Activated T-cell treated with anti-CD3 and anti-CD28 coated beads, Interleukin-2, amount 50 U/mL, for 4 hours (primary cell): Measurements from ENCODE around the gene NDUFC1. TPM values are rescaled to one million over a fixed set of nuclear protein-coding genes. Genes with fewer than 3 reads are reported as not detected.

Experiments
- ATAC-seq, 2 donors: fragments of 200-7000 bp; cut with Tn5 transposase; one replicate each; pipeline ENCODE4 v1.10.0; 2021
- DNase-seq: peaks from one replicate; pipeline ENCODE4 v3.0.0-alpha.2; 2020
- H3K27me3 Mint-ChIP-seq: one replicate; pipeline ENCODE4 v1.8.0; 2021; ENCODE audit warnings: low read depth, mixed read lengths
- H3K36me3 Mint-ChIP-seq: one replicate; pipeline ENCODE4 v1.8.0; 2022; ENCODE audit warnings: mixed read lengths; ENCODE audit not compliant: insufficient read depth
- H3K4me1 Mint-ChIP-seq: one replicate; pipeline ENCODE4 v1.8.0; 2021; ENCODE audit warnings: low read depth, mixed read lengths
- H3K4me3 Mint-ChIP-seq: one replicate; pipeline ENCODE4 v1.8.0; 2021; ENCODE audit warnings: mild to moderate bottlenecking, moderate library complexity, mixed read lengths
- H3K9me3 Mint-ChIP-seq: one replicate; pipeline ENCODE4 v1.8.0; 2021; ENCODE audit warnings: mixed read lengths
- total RNA-seq, 3 donors: library from RNA; stranded (reverse); gene quantifications; one replicate each; pipeline ENCODE4 v1.2.1, GENCODE V29; 2021

NDUFC1 gene
- total RNA-seq, 3 donors from 2014 or later: 46.4 to 51.9 (median 51.6) TPM

DNA sequence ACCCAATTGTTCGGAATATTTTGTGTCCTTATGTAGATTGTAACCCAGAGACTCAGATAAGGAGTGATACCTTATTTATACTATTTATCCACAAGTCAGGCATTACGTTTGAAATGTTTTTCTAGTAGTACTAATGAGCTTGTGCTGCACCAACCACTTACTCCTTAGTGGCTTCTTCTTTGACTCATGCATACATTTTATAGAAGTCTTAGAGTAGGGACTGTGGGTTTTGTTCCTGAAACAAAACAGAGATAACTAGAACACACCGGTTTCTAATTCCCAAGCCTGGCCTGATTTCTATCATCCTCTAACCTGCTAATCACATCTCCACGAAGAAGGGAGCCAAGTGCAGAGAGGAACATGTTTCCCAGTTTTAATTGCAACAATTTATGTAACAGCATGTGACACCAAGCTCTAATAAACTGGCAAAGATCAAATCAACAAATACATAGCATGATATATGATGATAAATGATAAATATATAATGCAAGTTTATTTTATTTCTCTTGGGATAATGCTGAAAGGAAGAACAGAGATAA, 54.5 kb downstream of the NDUFC1 start:
- DNase-seq: no peak
- Mint-ChIP-seq H3K4me3 (no peak overlapping the region), H3K27me3 (no peaks in the 10 kb centered on the region), H3K9me3 (no peaks in the 10 kb centered on the region), H3K36me3 (no peaks in the 10 kb centered on the region), H3K4me1 (no peaks in the 10 kb centered on the region)
- no peak for ATAC-seq

DNA sequence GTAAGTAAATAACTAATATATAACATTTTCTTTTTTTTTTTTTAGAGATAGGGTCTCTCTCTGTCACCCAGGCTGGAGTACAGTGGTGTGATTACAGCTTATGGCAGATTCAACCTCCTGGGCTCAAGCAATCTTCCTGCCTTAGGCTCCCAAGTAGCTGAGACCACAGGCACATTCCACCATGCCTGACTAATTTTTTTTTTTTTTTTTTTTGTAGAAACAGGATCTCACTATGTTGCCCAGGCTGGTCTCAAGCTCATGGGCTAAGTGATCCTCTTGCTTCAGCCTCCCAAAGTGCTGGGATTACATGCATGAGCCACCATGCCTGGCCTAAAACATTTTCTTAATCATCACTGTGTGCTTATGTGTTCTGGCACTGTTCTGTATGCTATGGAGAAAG, 55.0 kb downstream of the NDUFC1 start:
- no peaks in the 10 kb centered on the region for H3K4me1 Mint-ChIP-seq
- no peaks in the 10 kb centered on the region for H3K9me3 Mint-ChIP-seq
- ATAC-seq (no peak), DNase-seq (no peak)
- H3K27me3 Mint-ChIP-seq: no peaks in the 10 kb centered on the region
- no peaks in the 10 kb centered on the region for H3K36me3 Mint-ChIP-seq
- no peak overlapping the region for H3K4me3 Mint-ChIP-seq

DNA sequence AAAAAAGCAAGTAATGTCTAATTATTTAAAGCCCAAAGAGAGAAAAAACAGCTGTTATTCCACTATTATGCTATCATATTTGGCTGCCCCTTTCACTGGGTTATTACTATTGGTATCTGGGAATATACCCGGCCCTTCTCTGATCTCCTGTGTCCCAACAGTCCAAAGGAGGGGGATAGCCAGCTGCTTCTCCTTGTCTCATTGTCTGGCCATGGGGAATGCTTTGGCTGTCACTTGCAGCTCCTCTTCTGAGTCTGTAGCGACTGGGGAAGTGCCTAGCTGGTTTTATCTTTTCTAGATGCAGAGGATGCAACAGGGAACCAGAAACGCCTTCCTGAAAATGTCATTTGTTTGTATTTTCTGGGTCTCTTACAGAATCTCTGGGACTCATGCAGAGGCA, 56.1 kb downstream of the NDUFC1 start:
- H3K9me3 Mint-ChIP-seq: no peaks in the 10 kb centered on the region
- no peaks in the 10 kb centered on the region for H3K4me1 Mint-ChIP-seq

DNA sequence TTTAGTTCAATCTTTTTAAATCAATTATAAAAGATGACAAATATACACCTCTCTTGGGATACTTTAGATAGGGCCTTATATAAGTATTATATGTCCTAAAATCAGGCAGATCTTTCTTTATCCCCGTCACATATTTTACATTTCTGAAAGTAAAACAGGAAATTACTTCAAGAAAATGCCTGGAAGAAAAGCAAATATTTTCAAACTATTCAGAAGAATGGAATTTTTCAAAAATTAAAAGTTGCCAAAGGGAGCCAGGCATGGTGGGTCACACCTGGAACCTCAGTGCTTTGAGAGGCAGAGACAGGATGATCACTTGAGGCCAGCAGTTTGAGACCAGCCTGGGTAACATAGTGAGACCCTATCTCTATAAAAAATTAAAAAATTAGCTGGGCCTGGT, 56.7 kb downstream of the NDUFC1 start:
- H3K4me1 Mint-ChIP-seq: no peaks in the 10 kb centered on the region
- DNase-seq (no peak), ATAC-seq (no peak)
- no peaks in the 10 kb centered on the region for H3K36me3 Mint-ChIP-seq
- H3K27me3 Mint-ChIP-seq: no peaks in the 10 kb centered on the region
- no peak overlapping the region for H3K4me3 Mint-ChIP-seq
- no peaks in the 10 kb centered on the region for H3K9me3 Mint-ChIP-seq

More for the DNA sequence above, 56.1 kb downstream of the NDUFC1 start:
- H3K4me3 Mint-ChIP-seq: no peak overlapping the region
- no peak for ATAC-seq
- H3K36me3 Mint-ChIP-seq: no peaks in the 10 kb centered on the region
- H3K27me3 Mint-ChIP-seq: no peaks in the 10 kb centered on the region
- no peak for DNase-seq

DNA sequence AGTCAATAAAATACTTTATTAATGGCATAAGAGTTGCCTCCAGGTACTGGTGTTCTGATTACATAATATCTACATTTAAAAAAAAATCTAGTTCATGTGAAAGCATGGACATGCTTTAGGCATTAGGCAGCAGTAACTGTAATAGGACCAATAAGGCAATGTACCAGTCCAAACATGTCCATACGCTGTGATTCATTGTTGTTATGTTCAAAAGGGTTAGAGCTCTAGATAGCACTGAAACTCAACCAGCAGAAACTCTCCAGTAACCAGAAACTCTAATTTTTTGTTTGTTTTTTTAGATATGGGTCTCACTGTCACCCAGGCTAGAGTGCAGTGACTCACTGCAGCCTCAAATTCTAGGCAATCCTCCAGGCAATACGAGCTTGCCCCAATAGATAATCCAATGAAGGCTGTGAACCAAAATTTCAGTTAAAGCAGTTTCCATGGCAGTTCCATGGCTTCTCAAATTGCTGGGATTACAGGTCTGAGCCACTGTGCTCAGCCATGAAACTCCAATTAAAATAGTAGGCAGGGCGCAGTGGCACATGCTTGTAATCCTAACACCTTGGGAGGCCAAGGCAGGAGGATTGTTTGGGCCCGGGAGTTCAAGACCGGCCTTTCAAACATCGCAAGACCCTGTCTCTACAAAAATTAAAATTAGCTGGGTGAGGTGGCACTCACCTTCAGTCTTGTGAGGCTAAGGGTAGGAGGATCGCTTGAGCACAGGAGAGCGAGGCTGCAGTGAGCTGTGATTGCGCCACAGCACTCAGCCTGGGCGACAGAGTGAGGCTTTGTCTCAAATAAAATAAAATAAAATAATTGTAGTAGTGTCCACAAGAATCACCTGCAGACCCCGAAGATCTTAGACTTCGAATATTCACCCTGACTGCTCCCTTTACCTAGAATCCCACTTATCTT, 58.6 kb downstream of the NDUFC1 start:
- no peak for ATAC-seq
- H3K36me3 Mint-ChIP-seq: no peaks in the 10 kb centered on the region
- H3K4me1 Mint-ChIP-seq: no peaks in the 10 kb centered on the region
- H3K27me3 Mint-ChIP-seq: no peaks in the 10 kb centered on the region
- H3K4me3 Mint-ChIP-seq: no peak overlapping the region
- H3K9me3 Mint-ChIP-seq: peaks cover 8% of the 10 kb centered on the region
- DNase-seq: no peak

DNA sequence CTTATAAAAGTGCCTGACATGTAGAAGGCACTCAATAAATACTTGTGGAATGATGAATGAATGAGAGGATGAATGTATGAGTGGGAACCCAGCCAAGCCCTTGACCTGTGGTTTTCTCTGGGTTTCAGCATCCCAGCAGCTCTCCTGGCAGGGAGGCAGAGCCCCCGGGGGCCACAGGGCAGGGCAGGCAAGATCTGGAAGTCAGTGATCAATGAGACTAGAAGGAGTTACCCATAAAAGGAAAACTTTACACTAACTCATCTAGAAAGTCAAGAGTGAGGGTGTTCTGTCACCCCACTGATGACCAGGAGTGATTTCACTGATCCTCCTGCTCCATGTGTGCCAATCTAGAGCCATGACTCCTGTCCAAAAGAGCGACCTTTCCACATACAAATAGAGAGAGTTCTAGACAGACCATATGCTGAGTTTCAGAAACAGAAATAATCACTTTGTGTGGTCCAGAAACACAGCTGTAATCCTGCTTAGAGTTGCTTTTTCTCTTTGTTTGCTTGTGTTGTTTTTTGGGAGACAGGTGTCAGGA, 59.7 kb downstream of the NDUFC1 start:
- no peaks in the 10 kb centered on the region for H3K36me3 Mint-ChIP-seq
- no peaks in the 10 kb centered on the region for H3K27me3 Mint-ChIP-seq
- ATAC-seq (no peak), DNase-seq (no peak)
- peaks cover 3% of the 10 kb centered on the region for H3K4me1 Mint-ChIP-seq
- H3K9me3 Mint-ChIP-seq: peaks cover 8% of the 10 kb centered on the region
- no peak overlapping the region for H3K4me3 Mint-ChIP-seq

DNA sequence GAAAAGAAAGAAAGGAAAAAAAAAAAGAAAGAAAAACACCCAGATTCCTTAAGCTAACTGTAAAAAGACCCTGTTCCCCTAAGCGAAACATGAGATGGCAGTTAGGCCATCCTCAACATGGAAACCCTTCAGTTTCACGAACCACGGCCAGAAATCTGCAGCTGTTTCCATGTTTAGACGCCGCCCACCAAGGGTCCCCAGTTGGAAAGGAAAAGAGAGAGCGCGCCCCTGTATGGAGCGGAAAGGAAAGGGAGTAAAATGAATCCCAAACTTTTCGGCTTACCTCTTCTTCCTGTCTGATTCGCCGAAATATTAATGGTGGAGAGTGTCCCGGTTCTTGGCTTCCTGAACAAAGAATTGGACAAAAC, 60.5 kb downstream of the NDUFC1 start:
- peaks cover 3% of the 10 kb centered on the region for H3K4me1 Mint-ChIP-seq
- DNase-seq: no peak
- H3K4me3 Mint-ChIP-seq: no peak overlapping the region
- no peaks in the 10 kb centered on the region for H3K27me3 Mint-ChIP-seq
- H3K36me3 Mint-ChIP-seq: no peaks in the 10 kb centered on the region
- ATAC-seq: no peak
- H3K9me3 Mint-ChIP-seq: peaks cover 8% of the 10 kb centered on the region

DNA sequence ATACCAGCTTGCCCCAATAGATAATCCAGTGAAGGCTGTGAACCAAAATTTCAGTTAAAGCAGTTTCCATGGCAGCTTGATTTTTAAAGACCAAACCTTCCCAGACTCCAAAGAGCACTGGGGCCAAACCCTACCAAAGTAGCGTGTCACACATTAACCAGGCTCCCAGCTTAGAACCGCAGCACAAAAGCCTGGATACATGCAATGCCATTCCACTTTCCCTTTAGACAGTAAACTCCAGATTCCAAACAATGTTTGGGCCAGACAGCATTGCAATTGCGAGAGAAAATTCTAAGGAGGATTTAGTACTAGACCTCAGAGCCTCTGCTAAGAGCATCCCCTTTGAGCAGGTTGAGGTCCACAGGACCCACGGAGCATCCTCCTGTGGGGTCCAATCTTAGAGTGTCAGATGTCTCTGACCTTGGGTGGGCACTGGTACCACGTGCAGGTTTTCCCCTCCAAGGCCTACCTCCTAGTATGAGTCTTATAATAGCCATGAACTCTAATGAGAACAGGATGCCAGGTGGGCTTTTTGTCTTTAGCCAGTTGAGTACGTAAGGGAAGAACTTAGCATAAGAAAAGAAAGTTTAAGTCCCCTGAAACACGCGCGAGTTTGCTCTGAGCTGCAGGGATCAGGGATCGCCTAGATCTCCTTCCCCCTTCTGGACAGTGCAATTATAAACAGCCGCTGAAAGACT, 61.0 kb downstream of the NDUFC1 start:
- Mint-ChIP-seq H3K4me1 (peaks cover 3% of the 10 kb centered on the region), H3K27me3 (no peaks in the 10 kb centered on the region), H3K4me3 (no peak overlapping the region), H3K36me3 (no peaks in the 10 kb centered on the region), H3K9me3 (peaks cover 8% of the 10 kb centered on the region)
- ATAC-seq: no peak
- DNase-seq: no peak

Other genes starting within 250 kb of the NDUFC1 start
- gene ELF2, start 125.3 kb downstream of the NDUFC1 start, total RNA-seq: 10 to 100 TPM; 18.6 to 20.6 (median 18.6) TPM
- under 1 TPM in 1 of 3 donors, not detected in 2; 0.23 TPM for gene MGARP, start 22.3 kb downstream of the NDUFC1 start, total RNA-seq
- gene NAA15, start 972 bp downstream of the NDUFC1 start, total RNA-seq: 100 to 1,000 TPM; 137 to 149 (median 144) TPM
- 1 to 10 TPM; 5.1 to 5.6 (median 5.5) TPM for gene RAB33B, start 151.6 kb upstream of the NDUFC1 start, total RNA-seq